HG03097 (cell line): ENCODE results near the gene ACP6.
"Not testable (repeated sequence)": the region's sequence is repeated elsewhere in the genome, so short reads cannot be mapped to it uniquely, and the experiment has no call there.

Source experiments
- ATAC-seq: cut with Tn5 transposase; IDR thresholded peaks from one replicate; pipeline ENCODE4 v1.9.1; 2021; ENCODE audit not compliant: unreplicated experiment, low FRiP score

The ACP6 gene

GRCh38 chr1:147670319-147671001 is at the start of gene ACP6:
Gene ACP6, minus strand, starts transcription at chr1:147670524. Its CDS starts 476 bp downstream, at chr1:147670048.
- ATAC-seq, result peak; percentile 96

DNA sequence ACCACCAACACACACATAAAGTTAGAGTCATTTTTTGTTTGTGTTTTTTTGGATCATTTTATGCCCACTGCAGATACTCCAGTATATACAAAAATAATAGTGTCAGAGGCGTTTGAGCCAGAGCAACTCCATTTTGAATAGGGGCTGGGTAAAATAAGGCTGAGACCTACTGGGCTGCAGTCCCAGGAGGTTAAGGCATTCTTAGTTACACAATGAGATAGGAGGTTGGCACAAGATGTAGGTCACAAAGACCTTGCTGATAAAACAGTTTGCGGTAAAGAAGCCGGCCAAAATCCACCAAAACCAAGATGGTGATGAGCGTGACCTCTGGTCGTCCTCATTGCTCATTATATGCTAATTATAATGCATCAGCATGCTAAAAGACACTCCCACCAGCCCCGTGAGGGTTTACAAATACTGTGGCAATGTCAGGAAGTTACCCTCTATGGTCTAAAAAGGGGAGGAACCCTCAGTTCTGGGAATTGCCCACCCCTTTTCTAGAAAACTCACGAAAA is 49.4 kb upstream of the ACP6 start:
- ATAC-seq, result no peak

- no peak for ATAC-seq
Observed at GRCh38 chr1:147719029-147719698, 48.8 kb upstream of the ACP6 start.

DNA sequence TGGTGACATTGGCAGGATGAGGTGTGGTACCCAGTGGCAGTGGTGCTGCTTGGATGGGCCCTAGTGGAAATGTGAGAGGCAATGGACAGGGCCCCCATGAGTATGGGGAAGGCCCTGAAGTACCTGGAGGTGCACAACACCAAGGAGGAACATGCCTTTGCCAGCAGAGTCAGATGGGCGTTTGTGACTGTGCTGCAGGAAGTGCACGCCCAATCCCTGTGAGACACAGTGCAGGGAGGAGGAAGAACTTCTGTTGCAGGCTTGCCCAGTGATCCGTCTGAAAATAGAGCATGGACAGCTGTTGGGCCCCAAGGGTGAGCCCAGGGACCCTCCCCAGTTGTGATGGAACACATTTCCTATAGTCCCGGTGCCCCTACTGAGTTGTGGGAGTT is 47.4 kb upstream of the ACP6 start:
- ATAC-seq, result no peak

DNA sequence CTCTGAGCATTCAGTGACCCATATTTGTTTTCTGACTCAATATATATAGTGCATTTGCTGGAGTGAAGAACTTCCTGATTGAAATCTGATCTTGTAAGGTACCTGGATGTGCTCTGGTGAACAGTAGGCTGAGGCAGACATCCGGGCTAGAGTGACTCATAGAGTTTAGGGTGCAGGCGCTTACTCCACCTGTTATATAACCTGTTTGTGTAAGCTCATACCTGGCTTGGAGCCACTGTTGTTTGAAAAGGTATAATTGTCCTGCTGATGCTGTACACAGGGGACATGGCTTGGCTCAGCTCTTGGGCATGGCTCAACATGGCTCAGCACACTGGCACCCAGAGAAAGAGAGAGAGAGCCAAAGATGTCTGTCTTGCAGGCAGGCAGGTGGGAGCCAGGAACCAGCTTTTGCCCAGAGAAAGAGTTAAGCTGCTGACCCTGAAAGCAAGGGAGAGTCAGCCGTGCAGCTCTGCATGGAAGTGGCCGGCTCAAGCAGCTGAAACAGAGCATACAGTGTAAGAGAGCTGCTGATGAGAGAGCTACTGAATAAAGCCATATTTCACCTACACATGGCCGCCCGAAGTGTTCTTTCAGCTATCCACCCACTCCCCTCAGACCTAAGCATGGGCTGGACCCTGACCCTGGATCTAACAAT is 46.9 kb upstream of the ACP6 start:
- ATAC-seq, result no peak

DNA sequence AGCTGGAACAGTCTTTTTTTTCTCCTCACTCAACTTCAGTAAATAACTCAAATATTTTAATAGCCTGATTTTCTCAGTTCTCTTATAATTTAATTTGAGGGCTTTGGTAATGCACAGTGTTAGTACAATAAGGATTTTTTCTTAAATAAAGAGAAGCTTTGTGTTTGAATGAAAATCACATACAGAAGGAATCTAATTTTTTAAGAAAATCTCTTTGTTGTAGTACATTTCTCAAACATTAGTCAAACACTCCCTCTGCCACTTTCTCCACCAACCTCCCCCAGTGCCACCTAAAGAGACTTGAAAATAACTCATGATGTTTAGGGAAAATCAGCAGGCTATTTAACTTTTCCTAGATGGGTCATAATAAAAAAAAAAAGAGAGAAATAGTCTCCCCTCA is 42.3 kb upstream of the ACP6 start:
- ATAC-seq, result no peak

DNA sequence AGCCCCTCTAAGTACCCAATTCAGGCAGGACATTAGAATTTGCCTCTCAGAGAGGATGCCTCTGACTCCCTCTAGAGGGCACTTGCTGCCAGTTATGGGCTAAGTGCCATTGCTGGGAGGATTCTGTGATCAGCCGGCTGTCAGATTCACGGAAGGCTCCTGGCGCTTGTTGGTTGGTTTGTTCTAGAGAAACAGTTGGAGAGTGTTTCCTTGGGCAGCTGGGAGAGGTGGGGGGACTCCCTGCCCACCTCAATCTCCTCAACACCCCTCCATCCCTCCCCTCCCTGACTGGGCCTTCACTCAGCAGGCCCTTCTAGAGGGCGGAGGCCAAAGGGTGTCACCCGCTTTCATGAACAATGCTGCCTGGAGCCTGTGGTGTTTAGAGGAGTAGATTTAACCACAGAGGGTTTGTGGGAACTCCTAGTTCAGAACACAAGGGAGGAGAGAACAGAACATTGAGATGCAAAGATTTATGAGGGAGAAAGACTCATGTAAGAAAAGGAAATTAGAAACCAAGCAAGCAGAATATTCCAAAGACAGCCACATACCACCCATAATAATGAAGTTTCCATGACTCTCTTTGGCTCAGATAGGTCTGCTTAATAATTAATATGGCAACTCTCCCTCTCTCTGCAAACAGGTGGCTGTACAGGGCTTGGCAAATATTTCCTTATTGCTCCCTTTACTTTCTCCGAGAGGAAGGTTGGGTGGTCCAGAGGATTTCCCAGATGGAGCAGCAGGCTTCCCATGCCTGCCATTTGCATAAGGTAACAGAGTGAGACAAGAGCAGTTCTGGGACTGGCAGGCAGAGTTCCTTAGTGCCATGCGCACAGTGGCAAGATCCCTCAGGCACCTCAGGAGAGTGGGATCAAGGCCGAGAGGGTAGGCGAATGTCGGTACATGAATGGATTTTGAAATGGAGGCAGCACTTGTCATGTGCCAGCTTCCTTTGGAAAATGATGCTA is 30.0 kb upstream of the ACP6 start:
- ATAC-seq, result no peak

DNA sequence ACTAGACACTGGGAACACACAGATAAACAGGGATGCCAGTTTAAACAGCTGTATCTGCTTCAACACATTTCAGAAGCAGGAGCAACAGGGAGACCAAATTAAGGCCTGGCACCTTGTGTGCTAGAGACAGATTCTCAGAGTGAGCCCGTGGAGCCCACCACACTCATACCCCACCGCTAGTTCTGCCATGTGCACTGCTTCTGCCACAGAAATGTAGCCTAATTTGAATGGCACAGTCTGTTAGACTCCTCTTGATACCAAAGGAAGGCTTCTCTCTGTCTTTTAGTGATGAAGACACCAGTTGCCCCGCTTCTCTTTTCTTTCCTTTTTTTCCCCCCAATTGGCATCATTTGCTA is 29.3 kb upstream of the ACP6 start:
- ATAC-seq, result no peak

- ATAC-seq, result no peak
Observed at GRCh38 chr1:147683163-147683763, 12.9 kb upstream of the ACP6 start.

DNA sequence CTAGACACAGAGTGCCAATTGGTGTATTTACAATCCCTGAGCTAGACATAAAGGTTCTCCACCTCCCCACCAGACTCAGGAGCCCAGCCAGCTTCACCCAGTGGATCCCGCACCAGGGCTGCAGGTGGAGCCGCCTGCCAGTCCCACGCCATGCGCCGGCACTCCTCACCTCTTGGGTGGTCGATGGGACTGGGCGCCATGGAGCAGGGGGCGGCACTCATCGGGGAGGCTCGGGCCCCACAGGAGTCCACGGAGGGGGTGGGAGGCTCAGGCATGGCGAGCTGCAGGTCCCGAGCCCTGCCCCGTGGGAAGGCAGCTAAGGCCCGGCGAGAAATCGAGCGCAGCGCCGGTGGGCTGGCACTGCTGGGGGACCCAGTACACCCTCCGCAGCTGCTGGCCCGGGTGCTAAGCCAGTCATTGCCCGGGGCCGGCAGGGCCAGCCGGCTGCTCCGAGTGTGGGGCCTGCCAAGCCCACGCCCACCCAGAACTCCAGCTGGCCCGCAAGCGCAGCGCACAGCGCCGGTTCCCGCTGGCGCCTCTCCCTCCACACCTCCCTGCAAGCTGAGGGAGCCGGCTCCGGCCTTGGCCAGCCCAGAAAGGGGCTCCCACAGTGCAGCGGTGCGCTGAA is 10.4 kb upstream of the ACP6 start:
- not testable (repeated sequence) for ATAC-seq

DNA sequence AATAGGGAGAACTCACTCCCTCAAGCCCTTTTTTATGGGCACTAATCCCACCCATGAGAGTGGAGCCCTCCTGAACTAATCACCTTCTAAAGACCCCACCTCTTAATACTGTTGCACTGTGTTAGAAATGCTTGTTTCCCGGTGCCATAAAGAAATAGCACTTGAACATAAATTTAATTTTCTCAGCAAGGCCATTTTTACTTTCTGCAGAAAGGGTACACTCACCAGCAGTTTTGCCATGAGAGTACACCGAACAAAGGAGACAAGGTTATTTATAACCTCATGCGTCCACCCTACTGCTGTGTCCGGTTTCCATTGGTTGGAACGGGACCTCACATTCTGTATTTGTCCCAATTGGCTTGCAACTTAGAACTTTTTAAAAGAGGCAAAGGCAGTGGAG is 7.4 kb upstream of the ACP6 start:
- not testable (repeated sequence) for ATAC-seq

DNA sequence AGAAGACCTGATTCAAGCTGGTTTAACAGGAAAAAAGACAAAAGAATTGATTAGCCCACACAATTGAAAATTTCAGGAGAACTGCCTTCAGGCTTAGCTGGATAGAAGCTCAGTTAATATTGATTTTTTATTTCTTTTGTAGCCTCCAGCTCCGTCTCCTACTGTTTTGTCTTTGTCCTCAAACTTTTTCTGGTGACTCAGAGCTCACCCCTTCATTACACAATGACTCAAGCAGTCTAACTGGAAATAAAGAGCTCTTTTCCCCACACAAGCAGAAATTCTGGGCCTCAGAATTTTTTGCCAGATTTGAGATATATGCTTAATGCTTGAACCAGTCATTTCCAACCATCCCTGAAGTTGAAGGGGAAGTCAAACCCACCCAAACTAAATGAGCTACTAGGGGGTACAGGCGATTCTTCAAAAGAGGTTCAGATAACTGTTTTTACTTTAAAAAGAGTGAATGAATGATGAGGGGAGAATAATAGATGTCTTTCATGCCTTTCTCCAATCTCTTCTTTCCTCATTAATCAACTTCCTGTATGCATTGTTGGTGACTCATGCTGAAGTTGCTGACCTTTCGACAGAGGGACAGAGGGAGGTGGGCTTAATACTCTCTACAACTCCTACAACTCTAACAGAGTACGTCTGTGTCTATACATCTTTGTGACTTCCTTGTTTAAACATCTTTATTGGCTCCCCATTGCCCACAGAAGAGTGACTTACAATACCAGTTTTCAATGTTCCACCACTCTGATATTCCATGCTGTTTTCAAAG is 6.2 kb upstream of the ACP6 start:
- no peak for ATAC-seq

- no peak for ATAC-seq
Observed at GRCh38 chr1:147673816-147674215, 3.5 kb upstream of the ACP6 start.

DNA sequence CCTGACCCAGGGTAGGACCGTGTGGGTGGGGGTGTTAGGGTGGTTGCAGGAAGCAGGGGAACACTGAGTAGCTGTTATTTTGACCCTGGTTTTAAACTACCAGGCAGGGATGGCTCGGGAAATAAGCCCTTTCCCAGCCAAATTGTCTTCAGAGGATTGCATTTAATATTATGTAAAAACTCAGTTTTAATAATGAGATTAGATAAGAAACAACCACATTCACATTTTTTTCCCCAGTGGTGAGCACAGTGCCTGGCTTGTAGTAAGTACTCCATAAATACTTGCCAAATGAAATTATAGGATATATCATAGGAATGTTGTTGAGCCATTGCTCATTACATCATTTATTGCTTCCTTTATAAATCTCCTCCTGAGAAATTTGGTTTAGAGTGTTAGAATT is 3.1 kb upstream of the ACP6 start:
- no peak for ATAC-seq

GRCh38 chr1:147669469-147670318 is 630 bp downstream of the ACP6 start:
- ATAC-seq, result peak; percentile 35

GRCh38 chr1:147665521-147665920 is 4.8 kb downstream of the ACP6 start:
- no peak for ATAC-seq

GRCh38 chr1:147664206-147664605 is 6.1 kb downstream of the ACP6 start:
- ATAC-seq, result no peak

DNA sequence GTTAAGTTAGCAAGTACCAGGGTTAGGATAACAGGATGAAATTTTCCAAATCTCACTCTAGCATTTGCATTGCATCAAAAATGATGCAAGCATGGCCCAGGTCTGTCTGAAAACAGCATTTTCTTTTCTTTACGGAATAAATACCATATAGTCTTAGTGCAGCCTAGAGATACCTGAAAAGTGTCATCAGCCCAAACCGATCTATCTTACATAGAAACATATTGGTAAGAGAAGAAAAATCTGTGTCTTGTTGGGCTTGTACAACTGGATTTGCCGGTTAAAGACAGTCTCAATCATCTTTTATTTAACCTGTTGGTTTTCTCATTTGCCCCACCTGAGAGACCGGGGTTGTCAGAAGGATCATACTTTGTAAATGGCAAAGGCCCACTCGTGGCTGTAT is 15.8 kb downstream of the ACP6 start:
- ATAC-seq, result no peak
